DND-41 (cell line): Measurements from ENCODE around the gene LASP1NB.
A peak's percentile ranks its signal among the peaks of the same experiment; 100 is the strongest.

Experiments
- ATAC-seq: fragments of 200-7000 bp; cut with Tn5 transposase; 3 replicates; pipeline ENCODE4 v1.9.1; 2021; ENCODE audit warnings: low read depth; ENCODE audit not compliant: insufficient read depth
- DNase-seq: peaks from one replicate; pipeline ENCODE4 v3.0.0-alpha.2; 2020
- H2AFZ ChIP-seq: 2 replicates; pipeline ENCODE4 v1.6.0; 2012; ENCODE audit warnings: low read depth, low read length
- H3K27ac ChIP-seq: 2 replicates; pipeline ENCODE4 v1.5.1; 2012; ENCODE audit warnings: low read length, inconsistent platforms
- H3K27me3 ChIP-seq: fragments of 200-600 bp; sonication (generic); 2 replicates; pipeline ENCODE4 v1.6.0; 2012; ENCODE audit warnings: low read length, mild to moderate bottlenecking, inconsistent platforms; ENCODE audit not compliant: insufficient read depth, poor library complexity
- H3K36me3 ChIP-seq: 2 replicates; pipeline ENCODE4 v1.5.1; 2012; ENCODE audit warnings: low read length, inconsistent platforms; ENCODE audit not compliant: insufficient read depth
- H3K4me1 ChIP-seq: 2 replicates; pipeline ENCODE4 v1.5.1; 2012; ENCODE audit warnings: mild to moderate bottlenecking, low read length; ENCODE audit not compliant: insufficient read depth
- H3K4me2 ChIP-seq: 2 replicates; pipeline ENCODE4 v1.6.0; 2012; ENCODE audit warnings: mild to moderate bottlenecking, moderate library complexity, low read length, inconsistent platforms; ENCODE audit not compliant: insufficient read depth
- H3K4me3 ChIP-seq, 2 experiments: fragments of 200-600 bp in 1 of 2; shearing (Covaris generic) in 1 of 2; 2 replicates each; pipeline ENCODE4 v1.5.1; 2012 to 2016; ENCODE audit warnings: inconsistent platforms in 2 of 2, low read length in 2 of 2, mild to moderate bottlenecking in 2 of 2, low read depth in 1 of 2, moderate library complexity in 1 of 2
- H3K79me2 ChIP-seq: 2 replicates; pipeline ENCODE4 v1.6.0; 2012; ENCODE audit warnings: low read length, inconsistent platforms; ENCODE audit not compliant: insufficient read depth
- H3K9ac ChIP-seq: 2 replicates; pipeline ENCODE4 v1.6.0; 2012; ENCODE audit warnings: low read depth, mild to moderate bottlenecking, inconsistent platforms, low read length, moderate library complexity
- H3K9me3 ChIP-seq: 2 replicates; pipeline ENCODE4 v1.5.1; 2012; ENCODE audit warnings: low read length, moderate library complexity, mild to moderate bottlenecking, inconsistent platforms; ENCODE audit not compliant: insufficient read depth, severe bottlenecking
- H4K20me1 ChIP-seq: 2 replicates; pipeline ENCODE4 v1.6.0; 2012; ENCODE audit warnings: low read length; ENCODE audit not compliant: insufficient read depth
- CTCF ChIP-seq: IDR thresholded peaks from 2 replicates; pipeline ENCODE4 v1.5.1; 2012; ENCODE audit warnings: borderline replicate concordance, low read length, moderate library complexity, mild to moderate bottlenecking; ENCODE audit not compliant: poor library complexity, severe bottlenecking; ENCODE audit errors: extremely low read depth
- EZH2 ChIP-seq: IDR thresholded peaks from 3 replicates; pipeline ENCODE4 v1.6.1; 2012; ENCODE audit warnings: borderline replicate concordance, low read depth, mild to moderate bottlenecking, moderate library complexity, low read length, inconsistent platforms; ENCODE audit not compliant: severe bottlenecking

Gene LASP1NB

DNA sequence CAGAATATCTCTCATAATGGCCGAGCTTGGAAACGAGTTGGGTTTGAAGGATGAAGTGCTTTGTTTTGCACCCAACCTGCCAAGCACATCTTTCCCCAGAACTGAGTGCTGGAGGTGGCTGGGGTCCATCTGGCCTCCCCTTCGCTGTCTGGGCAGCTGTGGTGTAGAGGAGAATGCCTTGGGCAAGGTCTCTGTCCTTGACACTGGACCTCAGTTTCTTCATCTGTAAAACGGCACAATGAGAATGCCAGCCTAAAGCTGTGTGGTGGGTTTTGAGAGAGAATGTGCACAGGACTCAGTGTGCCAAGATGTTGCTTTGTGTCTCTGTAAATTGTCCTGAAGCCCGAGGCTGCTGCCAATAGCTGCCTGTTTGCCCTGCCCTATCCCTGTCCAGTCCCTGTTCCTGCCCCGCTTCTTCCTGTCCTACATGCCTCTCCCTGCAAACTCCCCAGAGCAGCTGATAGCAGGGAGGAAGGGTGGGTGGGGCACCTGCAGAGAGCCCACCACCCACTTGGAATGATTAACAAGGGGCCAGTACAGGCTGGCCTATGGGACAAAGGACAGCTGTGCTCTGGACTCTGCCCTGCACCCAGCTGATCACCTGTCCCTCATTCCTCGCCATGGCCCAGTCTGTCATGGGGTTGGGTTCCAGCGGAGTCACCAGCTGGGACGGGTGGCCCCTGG lies 40.2 kb upstream of the LASP1NB start:
- Histone ChIP-seq H2AFZ (no peak overlapping the region), H3K4me2 (no peak overlapping the region), H3K9me3 (no peaks in the 10 kb centered on the region), H3K9ac (no peak overlapping the region), H3K79me2 (peaks cover 89% of the 10 kb centered on the region), H3K27me3 (no peaks in the 10 kb centered on the region), H3K4me1 (no peaks in the 10 kb centered on the region), H3K36me3 (peaks cover 87% of the 10 kb centered on the region), H4K20me1 (peaks cover 75% of the 10 kb centered on the region), H3K4me3 (no peak overlapping the region), H3K27ac (peak overlapping the region; percentile 36; the same call in 1 of the 2 replicates)
- TF ChIP-seq CTCF (no peak), EZH2 (no peak)
- ATAC-seq, result no peak
- DNase-seq, result no peak

GRCh38 chr17:38885728-38886642 lies 39.4 kb upstream of the LASP1NB start:
- Histone ChIP-seq H3K79me2 (peaks cover 81% of the 10 kb centered on the region), H3K36me3 (peaks cover 87% of the 10 kb centered on the region), H3K4me1 (no peaks in the 10 kb centered on the region), H3K4me3 (no peak overlapping the region), H3K4me2 (no peak overlapping the region), H2AFZ (no peak overlapping the region), H3K27me3 (no peaks in the 10 kb centered on the region), H3K27ac (peak overlapping the region; percentile 36; the same call in 1 of the 2 replicates), H4K20me1 (peaks cover 77% of the 10 kb centered on the region), H3K9me3 (no peaks in the 10 kb centered on the region), H3K9ac (no peak overlapping the region)
- TF ChIP-seq EZH2 (no peak), CTCF (no peak)
- ATAC-seq, result no peak
- DNase-seq, result no peak

- H4K20me1 ChIP-seq, result peaks cover 71% of the 10 kb centered on the region
- H3K4me2 ChIP-seq, result no peak overlapping the region
- no peak overlapping the region for H2AFZ ChIP-seq
- no peak overlapping the region for H3K4me3 ChIP-seq
- no peaks in the 10 kb centered on the region for H3K4me1 ChIP-seq
- ATAC-seq (no peak), DNase-seq (no peak)
- H3K27ac ChIP-seq, result no peak overlapping the region
- peaks cover 86% of the 10 kb centered on the region for H3K36me3 ChIP-seq
- H3K79me2 ChIP-seq, result peaks cover 74% of the 10 kb centered on the region
- TF ChIP-seq EZH2, result no peak
- TF ChIP-seq CTCF, result no peak
- no peaks in the 10 kb centered on the region for H3K27me3 ChIP-seq
- no peak overlapping the region for H3K9ac ChIP-seq
- no peaks in the 10 kb centered on the region for H3K9me3 ChIP-seq
Measured at GRCh38 chr17:38886643-38887010, 38.8 kb upstream of the LASP1NB start.
